Measurements from ENCODE around the gene NIM1K.
"Not testable (repeated sequence)": the region's sequence is repeated elsewhere in the genome, so short reads cannot be mapped to it uniquely, and the experiment has no call there.

NIM1K gene

GRCh38 chr5:43227655-43228054 is 35.6 kb downstream of the NIM1K start:
- DNase-seq (ENCODE audit: low read depth in 2 of 2, low spot score in 1 of 2), result no peak

GRCh38 chr5:43230707-43231106 is 38.7 kb downstream of the NIM1K start:
- no peak for DNase-seq (ENCODE audit: low read depth in 2 of 2, low spot score in 1 of 2)

- DNase-seq (ENCODE audit: low read depth in 2 of 2, low spot score in 1 of 2), result no peak
These were observed 40.0 kb downstream of the NIM1K start for GRCh38 chr5:43231977-43232376.

- DNase-seq (ENCODE audit: low read depth in 2 of 2, low spot score in 1 of 2), result no peak
These were observed 41.2 kb downstream of the NIM1K start for GRCh38 chr5:43232943-43233833.

- no peak for DNase-seq (ENCODE audit: low read depth in 2 of 2, low spot score in 1 of 2)
These were observed 41.9 kb downstream of the NIM1K start for GRCh38 chr5:43233946-43234345.

GRCh38 chr5:43236653-43237355 is 44.8 kb downstream of the NIM1K start:
- DNase-seq (ENCODE audit: low read depth in 2 of 2, low spot score in 1 of 2), result no peak

GRCh38 chr5:43242196-43242595 is 50.2 kb downstream of the NIM1K start:
- no peak for DNase-seq (ENCODE audit: low read depth in 2 of 2, low spot score in 1 of 2)

- DNase-seq (ENCODE audit: low read depth in 2 of 2, low spot score in 1 of 2), result no peak
These were observed 51.2 kb downstream of the NIM1K start for GRCh38 chr5:43243270-43243669.

GRCh38 chr5:43244823-43245565 is 53.0 kb downstream of the NIM1K start:
- no peak for DNase-seq (ENCODE audit: low read depth in 2 of 2, low spot score in 1 of 2)

GRCh38 chr5:43245724-43246385 is 53.8 kb downstream of the NIM1K start:
- DNase-seq (ENCODE audit: low read depth in 2 of 2, low spot score in 1 of 2), result no peak

- no peak for DNase-seq (ENCODE audit: low read depth in 2 of 2, low spot score in 1 of 2)
These were observed 59.7 kb downstream of the NIM1K start for GRCh38 chr5:43251754-43252153.

- no peak for DNase-seq (ENCODE audit: low read depth in 2 of 2, low spot score in 1 of 2)
These were observed 63.7 kb downstream of the NIM1K start for GRCh38 chr5:43255704-43256103.

- no peak for DNase-seq (ENCODE audit: low read depth in 2 of 2, low spot score in 1 of 2)
These were observed 64.4 kb downstream of the NIM1K start for GRCh38 chr5:43256261-43256966.

GRCh38 chr5:43258116-43258515 is 66.1 kb downstream of the NIM1K start:
- DNase-seq (ENCODE audit: low read depth in 2 of 2, low spot score in 1 of 2), result no peak

GRCh38 chr5:43262269-43262668 is 70.2 kb downstream of the NIM1K start:
- not testable (repeated sequence) for DNase-seq (ENCODE audit: low read depth in 2 of 2, low spot score in 1 of 2)

- DNase-seq (ENCODE audit: low read depth in 2 of 2, low spot score in 1 of 2), result no peak
These were observed 76.3 kb downstream of the NIM1K start for GRCh38 chr5:43268188-43268820.

GRCh38 chr5:43270645-43271044 is 78.6 kb downstream of the NIM1K start:
- DNase-seq (ENCODE audit: low read depth in 2 of 2, low spot score in 1 of 2), result no peak

- no peak for DNase-seq (ENCODE audit: low read depth in 2 of 2, low spot score in 1 of 2)
These were observed 81.5 kb downstream of the NIM1K start for GRCh38 chr5:43273552-43273951.

GRCh38 chr5:43274435-43275114 is 82.5 kb downstream of the NIM1K start:
- DNase-seq (ENCODE audit: low read depth in 2 of 2, low spot score in 1 of 2), result no peak

GRCh38 chr5:43275391-43275790 is 83.4 kb downstream of the NIM1K start:
- no peak for DNase-seq (ENCODE audit: low read depth in 2 of 2, low spot score in 1 of 2)

Data from stimulated activated CD8-positive, alpha-beta memory T cell treated with anti-CD3 and anti-CD28 coated beads, Interleukin-4, amount 100 ng/mL, for 1 hour (primary cell).